HG02852 (cell line): ENCODE measurements around the gene CACNA1G.

Experiments
- ATAC-seq: cut with Tn5 transposase; IDR thresholded peaks from one replicate; pipeline ENCODE4 v1.9.1; 2021; ENCODE audit warnings: mild to moderate bottlenecking, moderate library complexity; ENCODE audit not compliant: unreplicated experiment

Gene CACNA1G

DNA sequence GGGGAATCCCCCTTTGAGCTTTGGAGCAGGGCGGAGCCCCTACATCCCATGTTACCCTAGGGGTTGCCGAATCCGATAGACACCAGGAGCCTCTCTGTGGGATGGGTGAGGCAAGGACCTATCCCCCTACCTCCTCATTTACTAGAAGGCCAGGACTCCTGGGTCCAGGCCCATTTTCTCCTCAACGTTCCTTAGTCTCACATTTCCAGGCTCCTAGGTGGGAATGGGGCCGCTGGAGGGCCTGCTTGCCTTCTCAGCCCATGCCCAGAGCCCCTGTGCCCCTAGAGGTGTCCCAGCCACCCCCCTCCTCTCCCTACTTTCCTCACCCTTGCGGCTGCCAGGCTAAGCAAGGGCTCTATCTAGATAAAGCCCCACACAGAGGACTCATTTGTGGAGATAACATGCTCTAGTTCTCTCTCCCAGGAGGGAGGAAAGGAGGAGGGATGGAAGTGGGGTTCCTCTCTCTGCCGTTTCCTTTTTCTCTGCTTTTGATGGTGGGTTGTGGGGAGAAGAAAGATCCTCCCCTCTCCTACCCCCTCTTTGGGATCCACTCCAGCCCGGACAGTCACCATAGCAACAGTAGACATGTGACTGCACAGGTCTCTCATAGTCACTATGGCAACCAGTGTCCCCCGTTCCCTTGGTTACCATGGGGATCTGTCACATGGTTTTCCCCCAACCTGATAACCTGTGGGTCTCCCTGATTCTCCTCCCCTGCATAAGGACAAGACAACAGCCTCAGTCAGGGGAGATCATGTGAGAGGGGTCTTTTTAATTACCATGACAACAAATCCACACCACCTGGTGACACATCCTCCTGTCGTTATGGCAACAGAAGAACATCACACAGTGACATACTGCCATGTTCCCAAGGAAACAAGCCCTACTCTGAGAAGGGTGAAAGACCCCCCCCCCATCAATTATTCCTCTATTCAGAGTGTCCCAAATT, 5.2 kb downstream of the CACNA1G start:
- no peak for ATAC-seq

DNA sequence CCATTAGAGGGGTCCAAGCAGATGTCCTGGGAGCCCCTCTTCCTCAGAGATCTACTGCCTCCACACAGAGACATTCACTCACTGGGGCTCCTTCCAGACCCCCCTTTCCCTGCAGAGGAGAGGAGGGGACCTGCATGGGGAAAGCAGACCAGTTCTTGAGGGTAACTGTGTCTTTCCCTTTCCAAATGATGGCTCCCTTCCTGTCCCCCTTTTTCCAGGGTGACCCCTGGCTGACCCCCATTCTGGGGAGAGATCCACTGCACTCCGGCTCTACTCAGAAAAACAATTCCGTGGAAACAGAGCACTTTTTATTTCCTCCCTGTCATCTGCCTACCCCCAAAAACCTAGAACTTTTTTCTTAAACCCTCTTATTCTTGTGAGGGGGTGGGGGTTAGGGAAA, 6.4 kb downstream of the CACNA1G start:
- no peak for ATAC-seq

DNA sequence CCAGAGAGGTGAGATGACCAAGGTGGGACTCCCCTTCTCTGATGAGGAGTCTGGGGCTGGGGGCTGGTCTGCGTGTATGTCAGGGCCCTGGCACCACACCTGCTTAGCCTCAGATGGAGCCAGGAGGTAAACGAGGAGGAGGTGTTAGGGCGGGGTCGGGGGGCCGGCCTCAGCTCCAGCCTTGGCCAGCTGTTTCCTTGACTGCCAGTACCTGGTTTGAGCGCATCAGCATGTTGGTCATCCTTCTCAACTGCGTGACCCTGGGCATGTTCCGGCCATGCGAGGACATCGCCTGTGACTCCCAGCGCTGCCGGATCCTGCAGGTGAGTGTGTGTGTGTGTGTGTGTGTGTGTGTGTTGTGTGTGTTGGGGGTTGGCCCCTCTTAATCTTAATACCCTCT, 8.1 kb downstream of the CACNA1G start:
- ATAC-seq: no peak

- ATAC-seq: no peak
These were observed 9.1 kb downstream of the CACNA1G start for GRCh38 chr17:50569592-50569991.

GRCh38 chr17:50570032-50570431, 9.5 kb downstream of the CACNA1G start:
- no peak for ATAC-seq

DNA sequence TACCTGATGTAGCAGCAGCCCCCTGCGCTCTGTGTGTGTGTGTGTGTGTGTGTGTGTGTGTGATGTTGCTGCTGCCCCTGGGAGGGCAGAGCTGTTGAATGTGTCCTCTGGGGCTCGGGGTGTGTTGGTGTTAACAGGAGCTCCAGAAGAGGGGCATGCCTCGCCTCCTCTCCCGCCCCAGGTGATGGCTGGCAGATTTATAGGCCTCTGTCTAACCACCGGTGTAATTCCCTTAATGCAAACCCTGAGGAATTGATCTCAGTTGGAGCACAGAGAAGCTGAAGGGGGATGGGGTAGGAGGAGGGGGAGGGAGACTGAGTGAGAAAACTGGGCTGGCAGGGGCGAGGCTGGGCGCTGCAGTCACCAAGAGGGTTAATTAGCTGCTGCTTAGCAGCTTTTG, 10.0 kb downstream of the CACNA1G start:
- no peak for ATAC-seq

DNA sequence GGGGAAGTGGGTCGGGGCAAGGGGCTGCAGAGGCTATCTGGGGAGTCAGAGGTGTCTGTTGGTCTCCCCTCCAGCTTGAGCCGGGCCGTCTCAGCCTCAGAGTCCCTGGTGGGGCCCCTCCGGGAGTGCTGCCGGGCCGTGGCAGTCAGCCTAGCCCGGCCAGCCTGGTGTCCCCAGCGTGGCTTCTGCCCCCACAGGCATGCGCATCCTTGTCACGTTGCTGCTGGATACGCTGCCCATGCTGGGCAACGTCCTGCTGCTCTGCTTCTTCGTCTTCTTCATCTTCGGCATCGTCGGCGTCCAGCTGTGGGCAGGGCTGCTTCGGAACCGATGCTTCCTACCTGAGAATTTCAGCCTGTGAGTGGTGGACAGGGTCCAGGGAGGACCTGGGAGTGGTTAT, 11.2 kb downstream of the CACNA1G start:
- no peak for ATAC-seq

GRCh38 chr17:50572541-50572940, 12.0 kb downstream of the CACNA1G start:
- ATAC-seq: no peak

- no peak for ATAC-seq
These were observed 13.5 kb downstream of the CACNA1G start for GRCh38 chr17:50573866-50574611.

DNA sequence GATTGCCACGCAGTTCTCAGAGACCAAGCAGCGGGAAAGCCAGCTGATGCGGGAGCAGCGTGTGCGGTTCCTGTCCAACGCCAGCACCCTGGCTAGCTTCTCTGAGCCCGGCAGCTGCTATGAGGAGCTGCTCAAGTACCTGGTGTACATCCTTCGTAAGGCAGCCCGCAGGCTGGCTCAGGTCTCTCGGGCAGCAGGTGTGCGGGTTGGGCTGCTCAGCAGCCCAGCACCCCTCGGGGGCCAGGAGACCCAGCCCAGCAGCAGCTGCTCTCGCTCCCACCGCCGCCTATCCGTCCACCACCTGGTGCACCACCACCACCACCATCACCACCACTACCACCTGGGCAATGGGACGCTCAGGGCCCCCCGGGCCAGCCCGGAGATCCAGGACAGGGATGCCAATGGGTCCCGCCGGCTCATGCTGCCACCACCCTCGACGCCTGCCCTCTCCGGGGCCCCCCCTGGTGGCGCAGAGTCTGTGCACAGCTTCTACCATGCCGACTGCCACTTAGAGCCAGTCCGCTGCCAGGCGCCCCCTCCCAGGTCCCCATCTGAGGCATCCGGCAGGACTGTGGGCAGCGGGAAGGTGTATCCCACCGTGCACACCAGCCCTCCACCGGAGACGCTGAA, 15.2 kb downstream of the CACNA1G start:
- no peak for ATAC-seq

DNA sequence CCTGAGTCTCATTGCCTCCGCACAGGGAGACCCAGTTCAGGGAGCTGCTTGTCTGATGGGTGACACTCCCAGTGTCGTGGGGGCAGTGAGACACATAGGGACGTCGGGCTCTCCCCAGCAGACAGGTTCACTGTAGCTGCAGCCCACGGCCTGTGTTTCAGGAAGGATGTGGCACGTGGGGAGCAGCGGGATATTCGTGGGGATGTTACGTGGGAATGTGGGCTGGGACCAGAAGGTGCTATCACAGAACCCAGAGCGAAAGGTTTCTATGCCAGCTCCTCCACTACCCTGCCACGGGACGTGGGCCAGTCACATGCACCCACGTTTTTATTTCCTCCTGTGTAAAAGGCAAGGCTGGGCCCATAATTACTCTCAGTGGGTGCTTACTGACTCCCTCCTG, 16.3 kb downstream of the CACNA1G start:
- ATAC-seq: no peak

DNA sequence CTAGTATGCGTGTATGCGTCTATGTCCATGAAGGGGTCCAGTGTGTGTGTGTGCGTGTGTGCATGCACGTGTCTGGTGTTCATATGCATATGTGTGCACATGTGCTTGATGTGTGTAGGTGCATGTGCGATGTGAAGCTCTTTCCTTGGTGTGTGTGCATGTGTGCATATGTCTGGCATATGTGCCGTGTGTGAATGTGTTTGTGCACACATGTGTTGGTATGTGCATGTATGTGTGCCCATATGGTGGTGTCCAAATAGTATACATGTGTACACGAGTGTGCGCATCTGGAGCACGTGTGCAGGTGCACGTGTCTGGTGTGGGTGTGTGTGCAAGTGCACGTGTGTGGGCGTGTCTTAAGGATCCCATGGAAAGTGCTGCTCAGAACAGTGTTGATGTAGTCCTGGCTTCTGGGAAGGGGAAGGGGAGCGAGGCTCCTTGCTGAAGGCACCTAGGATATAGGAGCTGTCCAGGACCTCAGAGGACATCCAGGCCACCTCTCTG, 17.0 kb downstream of the CACNA1G start:
- no peak for ATAC-seq

DNA sequence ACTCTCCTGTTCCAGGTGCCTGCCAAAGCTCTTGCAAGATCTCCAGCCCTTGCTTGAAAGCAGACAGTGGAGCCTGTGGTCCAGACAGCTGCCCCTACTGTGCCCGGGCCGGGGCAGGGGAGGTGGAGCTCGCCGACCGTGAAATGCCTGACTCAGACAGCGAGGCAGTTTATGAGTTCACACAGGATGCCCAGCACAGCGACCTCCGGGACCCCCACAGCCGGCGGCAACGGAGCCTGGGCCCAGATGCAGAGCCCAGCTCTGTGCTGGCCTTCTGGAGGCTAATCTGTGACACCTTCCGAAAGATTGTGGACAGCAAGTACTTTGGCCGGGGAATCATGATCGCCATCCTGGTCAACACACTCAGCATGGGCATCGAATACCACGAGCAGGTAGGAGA, 17.7 kb downstream of the CACNA1G start:
- no peak for ATAC-seq

GRCh38 chr17:50579399-50579798, 18.9 kb downstream of the CACNA1G start:
- ATAC-seq: no peak

- no peak for ATAC-seq
These were observed 20.1 kb downstream of the CACNA1G start for GRCh38 chr17:50580646-50581045.

DNA sequence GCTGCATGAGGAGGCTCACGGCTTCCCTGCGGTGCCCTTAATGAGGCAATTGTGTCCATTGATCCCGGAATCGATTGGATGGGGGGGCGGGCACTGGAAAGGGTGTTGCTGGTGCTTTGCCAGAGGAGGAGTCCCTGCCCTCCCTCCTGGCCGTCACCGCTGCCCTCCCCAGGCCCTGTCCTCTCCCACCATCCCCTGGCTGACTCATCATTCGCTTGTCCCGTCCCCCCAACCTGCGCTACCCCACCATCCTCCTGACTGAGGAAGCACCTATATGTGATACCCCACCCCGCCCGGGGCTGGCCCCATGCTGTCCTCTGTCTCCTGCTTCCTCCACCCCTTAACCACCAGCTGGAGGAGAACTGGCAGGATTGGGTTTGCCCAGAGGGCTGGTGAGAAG, 20.8 kb downstream of the CACNA1G start:
- ATAC-seq: no peak

DNA sequence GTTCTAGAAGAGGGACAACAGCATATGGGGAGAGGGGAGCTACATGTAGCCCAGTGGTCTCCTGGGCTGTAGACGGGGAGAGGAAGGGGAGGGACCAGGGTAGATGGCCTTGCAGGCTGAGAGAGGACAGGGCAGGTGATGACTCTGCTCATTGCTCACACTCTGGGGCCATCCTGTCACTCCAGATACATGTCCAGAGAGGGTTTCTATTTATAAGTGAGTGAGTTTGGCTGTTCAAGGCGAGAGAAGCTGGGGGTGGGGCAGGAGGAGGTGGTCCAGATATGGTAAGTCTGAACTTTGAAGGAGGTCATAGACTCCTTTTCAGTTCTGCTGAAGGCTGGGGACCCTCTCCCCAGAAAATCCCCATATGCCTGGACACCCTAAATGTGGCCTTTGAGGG, 22.2 kb downstream of the CACNA1G start:
- ATAC-seq: no peak

DNA sequence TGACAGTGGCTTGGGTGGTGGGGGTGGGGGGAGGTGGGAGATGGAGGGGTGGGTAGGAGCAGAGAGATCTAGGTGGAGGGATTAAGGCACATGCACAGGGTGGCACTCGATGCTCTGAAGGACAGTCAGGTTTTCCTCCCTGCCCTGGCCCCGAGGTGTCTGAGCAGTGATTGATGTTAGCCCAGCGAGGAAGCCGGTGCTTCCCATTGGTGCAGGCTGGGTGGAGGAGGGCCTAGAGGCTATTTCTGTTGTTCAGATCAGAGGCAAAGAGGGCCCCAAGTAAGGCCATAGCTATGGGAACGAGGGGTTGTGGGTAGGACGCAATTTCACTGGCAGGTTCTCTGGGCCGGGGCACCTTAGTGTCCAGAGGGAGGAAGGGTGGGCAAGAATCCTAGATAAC, 23.1 kb downstream of the CACNA1G start:
- no peak for ATAC-seq

- no peak for ATAC-seq
These were observed 23.6 kb downstream of the CACNA1G start for GRCh38 chr17:50584116-50584515.

- ATAC-seq: no peak
These were observed 24.2 kb downstream of the CACNA1G start for GRCh38 chr17:50584749-50585148.

- ATAC-seq: no peak
These were observed 24.8 kb downstream of the CACNA1G start for GRCh38 chr17:50585346-50585745.
